NCI-H2227 treated with DMSO at 0.1 percent for 48 hours (cell line): ENCODE results near the gene HTRA3.
A peak's percentile ranks its signal among the peaks of the same experiment; 100 is the strongest.

Experiments
- DNase-seq: peaks from one replicate; lab custom pipeline; 2025; lab: John Stamatoyannopoulos, UW

The HTRA3 gene

GRCh38 chr4:8267077-8267476, 2.5 kb upstream of the HTRA3 start:
- no peak for DNase-seq

GRCh38 chr4:8268211-8268610, 1.3 kb upstream of the HTRA3 start:
- no peak for DNase-seq

GRCh38 chr4:8268901-8269534, 536 bp upstream of the HTRA3 start:
- DNase-seq = no peak

GRCh38 chr4:8270418-8270771, 841 bp downstream of the HTRA3 start:
- DNase-seq = no peak

- DNase-seq = no peak
Observed at GRCh38 chr4:8270912-8271815, 1.6 kb downstream of the HTRA3 start.

GRCh38 chr4:8271821-8272220, 2.3 kb downstream of the HTRA3 start:
- DNase-seq = no peak

GRCh38 chr4:8272472-8273428, 3.2 kb downstream of the HTRA3 start:
- no peak for DNase-seq

- no peak for DNase-seq
Observed at GRCh38 chr4:8273450-8273849, 3.9 kb downstream of the HTRA3 start.

GRCh38 chr4:8274066-8274652, 4.6 kb downstream of the HTRA3 start:
- DNase-seq = no peak

GRCh38 chr4:8274765-8275547, 5.4 kb downstream of the HTRA3 start:
- peak; percentile 59 for DNase-seq

GRCh38 chr4:8275548-8275910, 6.0 kb downstream of the HTRA3 start:
- no peak for DNase-seq

GRCh38 chr4:8276358-8277240, 7.0 kb downstream of the HTRA3 start:
- DNase-seq = no peak

GRCh38 chr4:8277356-8278008, 7.9 kb downstream of the HTRA3 start:
- DNase-seq = no peak

GRCh38 chr4:8278009-8278395, 8.4 kb downstream of the HTRA3 start:
- no peak for DNase-seq

GRCh38 chr4:8278421-8279287, 9.1 kb downstream of the HTRA3 start:
- DNase-seq = no peak

- DNase-seq = no peak
Observed at GRCh38 chr4:8279321-8280157, 10.0 kb downstream of the HTRA3 start.

- DNase-seq = no peak
Observed at GRCh38 chr4:8280158-8280875, 10.8 kb downstream of the HTRA3 start.
